NCI-H748 (cell line): Measurements from ENCODE around the gene RAB30.
A peak's percentile ranks its signal among the peaks of the same experiment; 100 is the strongest.
"Not testable (repeated sequence)": the region's sequence is repeated elsewhere in the genome, so short reads cannot be mapped to it uniquely, and the experiment has no call there.

ENCODE experiments used
- DNase-seq: peaks from one replicate; lab custom pipeline; 2025; ENCODE audit not compliant: unreplicated experiment; lab: John Stamatoyannopoulos, UW

The RAB30 gene

DNA sequence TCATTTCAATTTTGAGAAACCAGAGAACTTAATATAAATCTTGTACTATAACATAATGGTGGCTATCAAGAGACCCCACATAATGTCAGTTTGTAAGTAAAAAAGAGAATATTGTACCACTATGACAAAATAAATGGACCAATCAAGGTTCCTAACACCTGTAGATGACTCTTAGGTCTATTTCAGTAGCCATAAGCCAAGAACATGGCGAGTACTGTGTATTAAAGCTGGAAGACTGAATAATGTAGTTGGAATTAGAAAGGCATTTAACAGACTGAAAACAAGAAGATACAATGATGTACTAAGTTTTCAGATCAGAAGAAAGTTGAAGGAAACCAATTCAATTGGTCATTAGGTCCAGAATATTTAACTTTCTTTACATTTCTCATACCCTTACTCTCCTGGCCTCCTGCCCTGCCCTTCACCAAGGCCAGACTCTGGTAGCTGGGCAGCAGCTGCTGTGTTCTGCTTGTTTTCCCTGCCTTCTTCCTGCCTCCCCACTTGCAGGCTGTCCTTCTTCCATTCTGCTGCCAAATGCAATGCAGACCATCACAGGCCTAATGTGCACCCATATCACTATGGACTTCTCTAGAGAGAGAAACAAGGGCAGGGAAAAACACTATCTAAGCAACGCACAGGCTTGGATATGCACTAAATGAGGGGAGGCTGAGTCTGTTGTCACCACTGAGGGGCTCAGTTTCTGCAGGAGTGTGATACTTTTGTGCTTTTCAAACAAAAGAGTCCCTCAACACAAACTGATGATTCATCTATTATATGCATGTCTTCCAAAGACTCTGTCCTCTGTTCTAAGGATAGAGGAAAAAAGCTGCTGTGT is 60.1 kb downstream of the RAB30 start:
- DNase-seq = no peak

DNA sequence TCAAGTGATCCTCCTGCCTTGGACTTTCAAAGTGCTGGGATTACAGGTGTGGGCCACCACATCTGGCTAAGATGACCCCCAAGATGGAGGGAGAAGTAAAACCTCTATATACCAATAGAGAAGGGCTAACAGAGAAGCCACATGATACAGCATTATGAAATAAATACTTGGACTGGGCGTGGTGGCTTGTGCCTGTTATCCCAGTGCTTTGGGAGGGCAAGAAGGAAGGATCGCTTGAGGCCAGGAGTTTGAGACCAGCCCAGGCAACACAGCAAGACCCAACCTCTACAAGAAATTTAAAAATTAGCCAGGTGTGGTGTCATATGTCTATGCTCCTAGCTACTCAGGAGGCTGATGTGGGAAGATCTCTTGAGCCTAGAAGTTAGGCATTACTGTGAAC is 61.7 kb downstream of the RAB30 start:
- DNase-seq = no peak

DNA sequence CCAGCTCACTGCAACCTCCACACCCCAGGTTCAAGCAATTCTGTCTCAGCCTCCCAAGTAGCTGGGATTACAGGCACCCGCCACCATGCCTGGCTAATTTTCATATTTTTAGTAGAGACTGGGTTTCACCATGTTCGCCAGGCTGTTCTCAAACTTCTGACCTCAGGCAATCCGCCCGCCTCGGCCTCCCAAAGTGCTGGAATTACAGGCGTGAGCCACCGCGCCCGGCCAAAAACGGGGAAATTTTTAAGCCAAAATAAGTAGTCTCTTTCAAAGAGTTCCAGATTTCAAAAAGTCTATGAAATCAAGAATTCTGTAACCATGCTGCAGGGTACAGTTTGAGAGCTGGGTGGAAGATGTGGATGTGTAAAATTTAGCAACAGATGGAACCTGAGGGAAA is 62.6 kb downstream of the RAB30 start:
- not testable (repeated sequence) for DNase-seq

DNA sequence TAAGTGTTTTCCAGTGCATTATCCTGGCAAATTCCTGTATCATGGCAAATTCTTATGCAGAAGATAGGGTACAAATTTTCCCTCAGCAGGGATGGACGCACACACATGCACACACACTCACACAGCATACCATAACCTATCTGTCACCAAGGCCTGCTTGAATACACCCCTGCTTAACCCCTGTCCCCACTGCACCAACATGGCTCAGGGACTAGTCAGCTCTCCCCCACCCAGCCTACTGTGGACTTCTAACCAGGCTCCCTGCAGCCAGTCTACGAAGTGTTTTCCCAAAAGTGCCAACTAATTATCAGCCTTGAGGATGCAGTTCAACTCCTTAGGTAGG is 63.1 kb downstream of the RAB30 start:
- no peak for DNase-seq

DNA sequence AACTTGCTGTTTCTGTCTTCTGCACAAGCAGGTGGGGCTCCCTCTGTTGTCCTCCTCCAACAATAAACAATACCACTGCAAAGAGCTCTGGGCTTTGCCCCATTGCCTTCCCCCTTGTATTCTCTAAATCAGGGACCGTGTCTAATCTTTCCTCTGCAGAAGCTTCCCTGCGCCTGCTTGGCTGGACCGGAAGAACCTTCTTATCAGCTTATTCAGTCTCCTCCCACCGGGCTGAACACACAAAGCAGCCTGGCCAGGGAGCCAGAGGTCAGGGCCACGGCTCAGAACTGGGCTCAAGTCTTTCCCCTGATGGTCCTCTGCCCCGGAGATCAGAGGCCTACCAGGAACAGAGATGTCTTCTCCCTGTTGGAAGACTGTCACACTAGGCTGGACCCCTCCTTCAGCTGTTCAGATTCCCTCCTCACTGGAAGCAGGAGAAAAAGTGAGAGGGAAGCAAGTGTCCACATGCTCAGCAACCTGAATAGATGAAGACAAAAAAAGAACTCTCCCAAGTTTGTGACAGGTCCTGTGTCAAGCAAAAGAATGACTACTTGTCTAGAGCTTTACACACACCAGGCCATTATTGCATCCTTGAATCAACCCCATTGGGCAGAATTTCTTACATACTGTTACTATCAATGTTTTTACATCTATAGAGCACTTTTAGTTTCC is 63.7 kb downstream of the RAB30 start:
- DNase-seq = peak; percentile 84

DNA sequence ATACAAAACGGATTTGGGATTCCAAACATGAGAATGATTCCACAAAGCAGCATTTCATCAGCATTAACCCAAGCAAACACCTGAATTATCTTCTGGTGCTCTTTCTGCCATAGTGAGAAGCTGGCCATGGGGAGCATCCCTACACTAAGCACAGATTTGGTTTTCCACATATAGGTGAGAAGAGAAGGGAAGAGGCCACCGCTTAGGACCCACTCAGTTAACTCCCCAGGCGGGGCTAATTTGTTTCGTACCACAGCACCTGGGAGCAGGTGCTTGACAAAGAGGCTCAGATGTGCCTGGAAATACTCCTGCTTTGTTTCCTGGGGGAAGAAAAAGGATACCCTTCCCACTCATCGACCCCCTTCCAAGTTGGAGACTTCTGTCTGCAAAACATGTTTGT is 64.2 kb downstream of the RAB30 start:
- peak; percentile 75 for DNase-seq

DNA sequence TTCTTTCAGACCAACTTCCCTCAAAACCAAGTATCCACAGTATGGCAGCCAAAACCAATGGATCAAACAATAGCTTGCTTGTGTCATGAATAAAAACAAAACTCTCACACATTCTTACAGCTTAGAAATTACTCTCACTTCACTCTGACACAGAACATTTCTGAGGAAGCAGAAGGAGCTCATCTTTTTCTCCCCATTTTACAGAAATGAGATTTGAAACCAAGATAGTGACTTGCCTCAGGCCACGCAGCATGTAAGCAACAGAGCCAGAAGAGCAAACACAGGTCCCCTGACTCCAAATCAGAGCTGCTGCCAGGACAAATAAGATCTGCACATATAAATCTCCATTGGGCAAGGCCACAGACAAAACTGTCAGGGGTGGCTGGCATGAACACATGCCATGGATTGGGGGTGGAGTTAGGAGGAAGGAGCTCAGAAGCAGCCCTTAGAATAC is 64.8 kb downstream of the RAB30 start:
- DNase-seq = peak; percentile 57

DNA sequence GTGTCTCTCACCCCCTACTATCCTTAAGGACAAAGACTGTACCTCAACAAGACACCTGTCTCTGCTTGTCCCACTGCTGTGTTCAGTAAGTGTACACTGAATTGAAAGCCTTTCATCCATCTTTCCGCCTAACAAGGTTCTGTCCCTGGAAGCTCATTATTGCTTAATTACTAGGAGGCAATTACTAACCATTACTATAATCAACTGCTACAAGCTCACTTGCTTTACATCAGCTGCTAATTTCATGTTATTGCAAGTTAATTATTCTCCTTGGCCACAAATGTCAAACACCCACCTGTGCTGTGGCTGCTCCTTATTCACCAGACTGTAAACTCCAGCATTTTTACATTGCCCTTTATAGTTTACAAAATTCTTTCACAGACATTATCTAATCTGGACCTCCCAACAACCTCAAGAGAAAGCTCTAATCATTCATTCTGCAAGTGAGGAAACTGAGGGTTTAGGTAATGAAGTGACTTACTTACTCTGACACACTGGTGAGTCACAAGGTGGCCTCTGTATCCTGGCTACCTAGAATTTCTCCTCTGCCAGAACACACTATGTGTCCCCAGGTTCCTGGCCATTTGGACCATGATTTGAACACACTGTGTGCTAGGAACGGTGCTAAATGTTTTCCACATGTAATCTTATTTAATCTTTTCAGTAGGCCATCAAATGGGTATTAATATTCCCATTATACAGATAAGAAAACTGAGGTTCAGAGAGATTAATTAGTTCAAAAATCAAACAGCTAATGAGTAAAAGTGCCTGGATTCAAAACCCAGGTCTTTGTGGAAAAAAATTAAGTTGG is 66.7 kb downstream of the RAB30 start:
- DNase-seq = peak; percentile 72

DNA sequence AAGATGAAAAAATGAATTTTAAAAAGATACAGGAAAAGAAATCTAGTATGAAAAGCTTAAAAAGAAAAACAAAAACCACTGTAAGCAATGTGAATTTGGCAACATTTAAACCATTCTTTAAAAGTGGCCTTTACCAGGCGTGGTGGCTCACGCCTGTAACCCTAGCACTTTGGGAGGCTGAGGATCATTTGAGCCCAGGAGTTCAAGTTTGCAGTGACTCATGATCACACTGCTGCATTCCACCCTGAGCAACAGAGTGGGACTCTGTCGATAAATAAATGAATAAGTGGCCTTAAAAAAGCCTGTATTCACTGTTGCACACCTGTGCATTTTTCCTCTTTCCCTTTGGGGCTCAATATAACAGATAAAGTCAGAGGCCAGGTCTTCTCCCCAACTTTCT is 69.2 kb downstream of the RAB30 start:
- DNase-seq = no peak

DNA sequence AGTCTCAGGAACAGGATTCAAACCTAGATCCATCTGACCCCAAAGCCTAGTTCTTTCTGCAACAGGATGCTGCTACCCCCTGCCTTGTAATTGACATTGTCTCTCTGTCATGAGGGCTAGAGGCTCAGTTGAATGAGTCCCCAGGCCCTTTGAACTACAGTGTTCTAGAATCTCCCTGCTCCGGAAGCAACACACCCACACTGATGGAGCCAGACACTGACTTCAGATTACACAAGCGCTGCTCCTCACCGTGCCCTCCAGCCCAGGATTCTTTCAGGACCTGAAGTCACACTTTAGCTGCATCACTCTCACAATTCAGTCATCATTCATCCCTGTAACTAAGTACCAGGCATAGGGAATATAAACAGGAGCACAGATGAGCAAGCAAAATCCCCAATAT is 69.6 kb downstream of the RAB30 start:
- DNase-seq = no peak

DNA sequence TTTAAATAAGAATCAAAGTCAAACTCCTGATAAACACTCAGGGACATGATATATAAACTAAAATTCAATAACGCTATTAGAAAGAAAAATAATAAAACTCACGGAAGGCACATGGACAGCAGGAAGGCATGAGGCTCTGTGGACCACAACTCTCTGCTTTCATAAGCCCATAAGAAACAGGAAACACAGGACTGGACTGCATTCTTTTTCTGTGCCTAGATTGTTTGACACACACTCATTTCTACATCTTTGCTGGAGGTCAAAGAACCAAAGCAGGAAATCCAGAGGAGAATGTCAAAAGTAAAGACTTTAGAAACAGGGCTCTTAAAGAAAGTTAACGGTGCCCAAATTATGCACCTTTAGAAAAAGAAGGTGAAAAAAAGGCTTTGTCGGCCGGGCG is 71.3 kb downstream of the RAB30 start:
- DNase-seq = no peak

DNA sequence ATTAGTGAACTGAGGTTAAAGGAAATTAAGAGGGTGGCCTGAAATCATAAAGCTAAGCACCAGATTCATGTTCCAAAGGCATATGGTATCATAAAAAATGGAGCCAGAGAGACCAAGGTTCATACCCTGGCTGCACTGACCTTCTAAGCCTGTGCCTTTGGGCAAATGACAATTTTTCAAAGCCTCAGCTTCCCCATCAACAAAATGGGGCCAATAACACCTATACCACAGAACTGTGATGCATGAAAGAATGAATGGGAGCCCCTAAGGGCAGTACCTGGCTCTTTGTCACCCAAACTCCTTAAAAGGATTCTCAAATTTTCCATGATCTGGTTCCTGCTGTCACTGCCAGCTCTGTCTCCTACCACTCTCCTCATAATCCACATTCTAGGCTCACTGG is 72.5 kb downstream of the RAB30 start:
- no peak for DNase-seq

DNA sequence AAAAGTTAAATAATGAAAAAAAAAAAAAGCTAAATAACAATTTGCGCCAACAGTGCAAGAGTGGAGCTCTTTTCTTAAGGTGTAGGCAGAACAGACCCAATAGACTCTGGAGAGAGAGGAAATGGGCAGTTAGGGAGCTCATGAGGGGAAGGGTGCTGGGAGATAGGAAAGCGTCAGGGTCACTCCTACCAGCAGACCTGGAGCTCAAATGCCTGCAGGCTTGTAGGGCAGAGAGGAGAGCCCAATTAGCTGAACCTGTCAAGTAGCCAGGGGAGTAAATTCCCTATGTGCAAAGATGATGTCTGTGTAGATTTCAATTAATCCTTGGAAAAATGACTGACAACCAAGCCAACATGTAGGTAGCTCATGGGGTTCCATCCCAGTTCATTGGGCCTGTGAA is 73.0 kb downstream of the RAB30 start:
- peak; percentile 3 for DNase-seq

DNA sequence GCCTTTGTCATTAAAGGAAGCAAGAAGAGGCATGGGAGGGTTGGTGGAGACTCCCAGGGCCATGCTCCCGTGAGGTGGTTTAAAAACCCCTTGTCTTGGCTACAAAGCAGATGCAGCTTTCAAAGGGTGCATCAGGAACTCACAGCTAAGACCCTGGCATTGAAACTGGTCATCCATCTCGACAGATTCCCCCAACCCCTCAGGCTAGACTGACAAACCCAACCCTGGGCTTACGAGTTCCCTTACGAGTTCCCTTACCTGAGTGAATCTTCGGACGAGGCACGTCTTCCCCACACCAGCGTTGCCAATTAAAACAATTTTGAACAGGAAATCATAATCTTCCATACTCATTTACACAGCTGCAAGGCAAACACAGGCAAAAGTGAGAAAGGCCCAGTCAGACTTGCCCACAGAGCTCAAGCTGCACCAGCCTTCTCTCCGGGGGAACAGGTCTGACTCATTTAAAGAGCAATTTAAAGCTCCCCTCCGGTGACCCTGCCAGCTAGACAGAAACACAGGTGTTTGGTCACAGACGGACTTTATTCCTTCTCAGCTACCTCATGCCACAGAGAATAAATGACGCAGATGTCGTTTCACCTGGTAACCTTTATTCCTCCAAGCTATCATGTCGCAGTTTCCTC is 74.6 kb downstream of the RAB30 start:
- DNase-seq = peak; percentile 91

DNA sequence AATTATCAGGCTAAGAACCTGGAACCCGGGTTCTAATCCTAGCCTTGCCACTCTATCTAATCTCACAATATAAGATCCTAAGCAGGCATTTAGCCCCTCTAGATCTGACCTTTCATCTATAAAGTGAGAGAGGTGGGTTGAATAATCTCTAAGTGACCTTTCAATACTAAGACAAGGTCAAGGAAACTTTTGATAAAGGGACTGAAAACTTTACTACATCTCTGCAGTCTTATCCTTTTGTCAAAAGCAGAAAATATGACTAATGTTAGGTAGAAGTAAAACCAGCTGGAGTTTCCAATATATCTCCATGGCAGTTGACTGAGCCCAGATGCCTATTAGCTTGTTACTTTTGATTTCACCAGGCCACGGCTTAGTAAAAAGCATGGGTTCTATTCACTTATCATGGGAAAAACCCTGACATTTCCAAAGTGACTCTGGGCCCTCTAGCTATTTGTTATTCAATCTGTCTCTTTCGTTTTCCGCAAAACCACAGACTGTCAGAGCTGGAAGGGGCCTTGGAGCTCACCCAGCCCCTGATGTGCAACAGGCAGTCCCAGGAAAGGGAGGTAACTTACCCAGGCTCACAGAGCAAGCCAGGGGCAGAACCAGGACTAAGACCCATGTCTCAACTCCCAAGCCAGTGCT is 75.8 kb downstream of the RAB30 start:
- DNase-seq = no peak

DNA sequence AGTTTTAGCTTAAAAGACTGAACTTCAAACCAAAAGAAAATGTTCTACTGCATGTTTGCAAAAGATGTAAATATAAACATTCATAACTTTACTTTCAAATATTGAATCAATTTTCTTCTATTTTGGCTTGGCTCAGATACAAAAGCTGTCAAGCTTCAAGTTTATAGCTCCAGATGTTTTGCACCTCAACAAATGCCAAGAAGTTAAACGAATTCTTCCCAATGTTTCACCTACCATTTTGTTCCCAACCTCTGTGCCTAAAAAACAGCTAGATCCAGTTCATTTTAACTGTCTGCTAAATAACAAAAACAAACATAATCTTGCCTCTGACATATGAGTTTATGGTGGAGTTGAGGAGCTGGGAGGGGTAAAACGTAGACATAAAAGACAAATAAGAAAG is 76.5 kb downstream of the RAB30 start:
- DNase-seq = no peak

DNA sequence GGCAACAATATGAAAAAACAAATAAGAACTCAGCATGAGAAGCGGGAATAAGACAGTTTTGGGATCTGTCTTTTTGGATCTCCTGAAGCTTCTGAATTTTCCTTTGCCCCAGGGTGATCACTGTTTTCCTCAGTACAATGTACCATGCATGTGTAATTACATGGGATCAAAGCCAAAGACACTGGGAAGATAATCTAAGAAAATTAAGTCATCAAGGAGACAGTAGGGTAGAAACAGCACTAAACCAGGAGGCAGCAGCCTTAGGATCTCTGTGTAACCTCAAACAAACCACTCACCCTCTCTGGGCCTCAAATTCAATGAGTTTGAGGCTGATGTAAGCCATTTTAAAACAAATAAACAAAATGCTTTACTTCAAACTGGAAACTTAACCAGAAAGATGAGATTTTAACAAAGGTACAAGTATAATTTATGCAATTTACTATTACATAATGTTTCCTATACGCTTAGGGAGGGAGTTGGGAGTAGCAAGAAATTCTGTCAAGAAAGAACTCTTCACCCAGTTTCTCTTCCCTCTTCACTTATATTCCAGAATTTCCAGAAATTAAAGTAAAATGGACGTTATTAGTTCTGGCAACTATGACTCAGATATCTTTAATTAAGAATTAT is 77.0 kb downstream of the RAB30 start:
- DNase-seq = no peak

DNA sequence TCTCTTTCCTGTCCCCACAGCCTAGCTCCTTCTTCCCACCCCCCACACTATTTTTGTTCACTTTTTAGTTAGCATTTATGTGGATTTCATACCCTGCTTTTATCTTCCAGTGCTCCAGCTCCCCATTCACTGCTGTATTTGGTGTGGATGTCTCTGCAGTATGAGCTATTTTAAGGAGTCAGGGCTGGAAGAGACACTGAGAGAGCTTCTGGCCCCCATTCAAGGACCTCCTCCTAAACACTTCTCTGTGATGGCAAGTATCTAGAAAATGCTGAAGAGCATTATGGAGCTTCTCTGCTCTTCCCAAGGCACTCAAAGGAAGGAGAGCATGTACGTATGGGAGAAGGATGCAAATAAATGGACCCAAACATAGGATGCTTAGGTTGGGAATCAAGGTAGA is 79.5 kb downstream of the RAB30 start:
- DNase-seq = no peak

DNA sequence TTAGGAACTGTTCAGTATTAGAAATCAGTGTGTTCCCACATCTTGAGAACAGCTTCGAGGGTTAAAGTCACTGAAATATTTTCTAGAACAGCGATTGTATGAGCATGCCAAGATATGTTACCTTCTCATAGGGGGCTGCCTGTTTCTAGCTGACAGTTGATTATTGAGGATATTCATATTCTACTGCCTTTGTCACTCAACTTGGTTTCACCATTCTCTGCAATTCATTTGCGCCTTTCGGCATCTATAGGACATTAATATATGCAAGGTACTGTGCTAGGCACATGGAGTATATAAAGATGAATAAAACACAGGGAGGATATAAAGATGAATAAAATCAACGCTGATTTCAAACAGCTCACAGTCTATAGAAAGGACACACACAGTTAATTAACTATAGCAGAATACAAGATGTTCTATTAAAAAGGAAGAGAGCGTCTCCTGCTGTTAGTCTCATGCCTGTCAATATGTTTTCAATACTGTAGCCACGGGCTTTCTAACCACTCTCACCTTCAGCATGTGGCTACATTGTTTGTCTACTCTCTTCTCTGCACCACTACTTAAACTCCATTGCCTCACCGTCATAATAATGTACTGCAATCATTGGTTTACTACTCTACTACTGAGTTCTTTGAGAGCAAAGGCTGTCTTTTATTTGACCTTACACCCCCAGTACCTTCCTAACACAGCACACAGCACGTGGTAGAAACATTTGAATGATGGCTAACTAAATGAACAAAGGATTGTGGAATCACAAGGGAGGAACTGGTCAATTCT is 81.9 kb downstream of the RAB30 start:
- peak; percentile 72 for DNase-seq
